ENCODE results near the gene HOXB7. TPM values are rescaled to one million over a fixed set of nuclear protein-coding genes. Genes with fewer than 3 reads are reported as not detected.

HOXB7 gene
- total and polyA plus RNA-seq, 2 experiments from 2014 or later, result not detected

DNA sequence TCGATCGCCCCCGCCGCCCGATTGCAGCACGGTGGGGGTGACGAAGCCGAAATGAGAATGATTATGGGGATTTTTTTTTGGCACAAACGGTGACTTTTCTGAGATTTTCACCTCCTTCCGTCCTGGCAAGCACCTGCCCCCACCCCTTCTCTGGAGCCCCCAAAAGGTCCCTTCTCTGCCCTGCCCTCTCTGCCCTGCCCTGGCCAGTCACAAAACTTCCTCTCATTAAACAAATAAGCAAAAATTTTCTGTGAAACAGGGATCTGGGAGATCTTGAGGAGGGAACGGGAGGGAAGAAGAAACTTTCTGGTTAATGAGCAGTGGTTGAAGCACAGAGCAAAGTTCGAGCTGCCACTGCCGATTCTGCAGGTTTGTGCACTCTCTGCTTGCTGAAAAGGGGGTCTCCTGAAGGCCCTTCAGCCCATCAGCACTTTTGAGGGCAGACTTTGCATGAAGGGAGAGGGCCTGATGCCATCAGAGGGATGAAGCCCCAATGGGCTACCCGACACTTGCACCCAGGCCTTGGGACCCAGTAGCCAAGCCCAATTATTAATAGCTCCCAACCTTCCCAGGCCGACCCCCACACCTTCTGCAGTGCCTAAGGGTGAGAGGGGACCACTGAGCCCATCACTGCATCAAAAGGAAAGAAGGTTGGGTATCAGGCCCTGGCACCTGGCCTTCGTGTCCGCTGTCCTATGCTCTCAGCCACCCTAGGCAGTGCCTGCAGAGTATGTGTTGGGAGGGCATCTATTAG is 5.3 kb upstream of the HOXB7 start:
- Histone ChIP-seq H3K27me3 (ENCODE audit: insufficient read depth) (peaks cover 100% of the 10 kb centered on the region), H3K27ac (ENCODE audit: low read depth) (no peak overlapping the region), H3K4me3 (no peak overlapping the region), H3K9me2 (ENCODE audit: insufficient read depth) (no peaks in the 10 kb centered on the region), H3K4me1 (ENCODE audit: insufficient read depth) (peaks cover 42% of the 10 kb centered on the region), H2AFZ (no peak overlapping the region), H4K20me1 (replicated peaks; ENCODE audit: insufficient read depth) (peaks cover 50% of the 10 kb centered on the region), H3K4me2 (no peak overlapping the region), H3K79me2 (replicated peaks; ENCODE audit: insufficient read depth) (no peaks in the 10 kb centered on the region), H3K36me3 (ENCODE audit: insufficient read depth) (no peaks in the 10 kb centered on the region), H3F3A (replicated peaks; ENCODE audit: low read depth) (peaks cover 38% of the 10 kb centered on the region)
- no peak for ATAC-seq
- TF ChIP-seq ZNF331 (CRISPR knock-in tag; IDR thresholded peaks at IDR 0.05; ENCODE audit: low read depth) (no peak), EZH2 (IDR thresholded peaks at IDR 0.05; ENCODE audit: low read depth, unreplicated experiment) (peak; percentile 85), POLR2AphosphoS5 (IDR thresholded peaks at IDR 0.05; ENCODE audit: low read depth) (no peak)
- Mint-ChIP-seq H3K36me3 (ENCODE audit: low read depth) (no peaks in the 10 kb centered on the region; the same call in 2 of the 3 replicates), H3K27me3 (ENCODE audit: insufficient read depth, low read depth, poor library complexity) (peaks cover 99% of the 10 kb centered on the region), H3K4me1 (peaks cover 33% of the 10 kb centered on the region), H3K9me3 (peaks cover 7% of the 10 kb centered on the region; the same call in 2 of the 3 replicates), H3K4me3 (no peak overlapping the region; the same call in 2 of the 3 replicates), H3K27ac (no peak overlapping the region)
- DNase-seq (ENCODE audit: low spot score), result no peak

- peaks cover 37% of the 10 kb centered on the region for H3K4me1 Mint-ChIP-seq
- Histone ChIP-seq H2AFZ (no peak within 1 kb of the TSS), H3K36me3 (ENCODE audit: insufficient read depth) (no peaks in the 10 kb centered on the region), H3K4me2 (no peak within 1 kb of the TSS; the same call in 1 of the 2 replicates), H3F3A (replicated peaks; ENCODE audit: low read depth) (peaks cover 32% of the 10 kb centered on the region), H3K4me1 (ENCODE audit: insufficient read depth) (peaks cover 46% of the 10 kb centered on the region), H4K20me1 (replicated peaks; ENCODE audit: insufficient read depth) (peaks cover 41% of the 10 kb centered on the region), H3K79me2 (replicated peaks; ENCODE audit: insufficient read depth) (no peaks in the 10 kb centered on the region), H3K27me3 (ENCODE audit: insufficient read depth) (peaks cover 100% of the 10 kb centered on the region), H3K9me2 (ENCODE audit: insufficient read depth) (no peaks in the 10 kb centered on the region), H3K4me3 (0 out of 2 replicates have a peak within 1 kb of the TSS, but pooled peaks have one; percentile 30), H3K27ac (ENCODE audit: low read depth) (no peak within 1 kb of the TSS)
- H3K9me3 Mint-ChIP-seq, result peaks cover 7% of the 10 kb centered on the region; the same call in 2 of the 3 replicates
- H3K36me3 Mint-ChIP-seq (ENCODE audit: low read depth), result no peaks in the 10 kb centered on the region; the same call in 2 of the 3 replicates
- no peak within 1 kb of the TSS; the same call in 2 of the 3 replicates for H3K4me3 Mint-ChIP-seq
- DNase-seq (ENCODE audit: low spot score) (no peak), ATAC-seq (no peak)
- H3K27ac Mint-ChIP-seq, result no peak within 1 kb of the TSS
- peaks cover 99% of the 10 kb centered on the region for H3K27me3 Mint-ChIP-seq (ENCODE audit: insufficient read depth, low read depth, poor library complexity)
- TF ChIP-seq ZNF114 (CRISPR knock-in tag; IDR thresholded peaks at IDR 0.05) (no peak), EZH2 (IDR thresholded peaks at IDR 0.05; ENCODE audit: low read depth, unreplicated experiment) (peak; percentile 90)
These were observed 4.5 kb upstream of the HOXB7 start, which contains the start of gene HOXB8 for GRCh38 chr17:48615047-48615962. Gene HOXB8, minus strand, starts transcription at chr17:48615292. Its CDS starts 588 bp downstream, at chr17:48614704.

DNA sequence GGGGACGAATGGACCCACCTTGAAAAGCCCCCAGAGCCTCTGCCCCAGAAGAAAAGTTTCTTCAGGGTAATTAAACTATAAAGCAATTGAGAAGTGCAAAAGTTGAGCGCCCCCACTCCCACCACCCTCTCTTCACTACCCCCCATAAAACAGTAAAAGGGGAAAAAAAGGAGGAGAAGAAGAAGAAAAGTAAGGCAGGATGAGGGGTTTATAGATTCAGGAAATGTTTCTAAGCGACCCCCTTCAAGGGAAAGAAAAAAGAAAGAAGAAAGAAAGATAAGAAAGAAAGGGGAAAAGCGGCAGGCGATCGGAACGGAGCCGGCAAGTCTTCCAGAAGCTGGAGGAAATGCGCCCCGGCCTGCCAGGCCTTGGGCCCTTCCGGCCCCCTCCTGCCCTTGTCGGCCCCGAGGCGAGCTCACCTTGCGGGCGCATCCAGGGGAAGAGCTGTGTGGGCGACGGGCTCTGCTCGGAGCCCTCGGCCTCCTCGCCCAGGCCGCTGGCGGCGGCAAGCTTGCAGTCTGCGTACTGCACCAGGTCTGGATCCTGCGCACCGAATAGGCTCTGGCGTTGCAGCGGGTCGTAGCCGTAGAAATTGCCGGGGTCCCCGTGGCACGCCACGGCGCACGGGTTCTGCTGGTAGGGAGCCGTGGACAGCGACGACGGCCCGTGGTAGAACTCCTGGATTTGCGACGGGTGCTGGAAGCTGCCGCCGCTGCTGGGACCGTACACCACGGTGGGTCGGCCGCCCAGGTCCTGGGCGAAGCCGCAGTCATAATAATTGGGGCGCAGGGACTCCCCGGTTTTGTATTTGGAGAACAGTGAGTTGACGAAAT is 3.3 kb upstream of the HOXB7 start:
- ATAC-seq, result peak; percentile 5
- H3K4me2 ChIP-seq, result peak overlapping the region; percentile 62; the same call in 1 of the 2 replicates
- TF ChIP-seq, protein P1, sequence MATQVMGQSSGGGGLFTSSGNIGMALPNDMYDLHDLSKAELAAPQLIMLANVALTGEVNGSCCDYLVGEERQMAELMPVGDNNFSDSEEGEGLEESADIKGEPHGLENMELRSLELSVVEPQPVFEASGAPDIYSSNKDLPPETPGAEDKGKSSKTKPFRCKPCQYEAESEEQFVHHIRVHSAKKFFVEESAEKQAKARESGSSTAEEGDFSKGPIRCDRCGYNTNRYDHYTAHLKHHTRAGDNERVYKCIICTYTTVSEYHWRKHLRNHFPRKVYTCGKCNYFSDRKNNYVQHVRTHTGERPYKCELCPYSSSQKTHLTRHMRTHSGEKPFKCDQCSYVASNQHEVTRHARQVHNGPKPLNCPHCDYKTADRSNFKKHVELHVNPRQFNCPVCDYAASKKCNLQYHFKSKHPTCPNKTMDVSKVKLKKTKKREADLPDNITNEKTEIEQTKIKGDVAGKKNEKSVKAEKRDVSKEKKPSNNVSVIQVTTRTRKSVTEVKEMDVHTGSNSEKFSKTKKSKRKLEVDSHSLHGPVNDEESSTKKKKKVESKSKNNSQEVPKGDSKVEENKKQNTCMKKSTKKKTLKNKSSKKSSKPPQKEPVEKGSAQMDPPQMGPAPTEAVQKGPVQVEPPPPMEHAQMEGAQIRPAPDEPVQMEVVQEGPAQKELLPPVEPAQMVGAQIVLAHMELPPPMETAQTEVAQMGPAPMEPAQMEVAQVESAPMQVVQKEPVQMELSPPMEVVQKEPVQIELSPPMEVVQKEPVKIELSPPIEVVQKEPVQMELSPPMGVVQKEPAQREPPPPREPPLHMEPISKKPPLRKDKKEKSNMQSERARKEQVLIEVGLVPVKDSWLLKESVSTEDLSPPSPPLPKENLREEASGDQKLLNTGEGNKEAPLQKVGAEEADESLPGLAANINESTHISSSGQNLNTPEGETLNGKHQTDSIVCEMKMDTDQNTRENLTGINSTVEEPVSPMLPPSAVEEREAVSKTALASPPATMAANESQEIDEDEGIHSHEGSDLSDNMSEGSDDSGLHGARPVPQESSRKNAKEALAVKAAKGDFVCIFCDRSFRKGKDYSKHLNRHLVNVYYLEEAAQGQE (IDR thresholded peaks at IDR 0.05; ENCODE audit: unreplicated experiment), result no peak
- TF ChIP-seq CREB1 (CRISPR knock-in tag; IDR thresholded peaks at IDR 0.05; ENCODE audit: low read depth) (no peak), CTCF (conservative IDR thresholded peaks at IDR 0.05; ENCODE audit: low read depth in 2 of 2) (no peak)

More for the DNA sequence above, 3.3 kb upstream of the HOXB7 start:
- peaks cover 7% of the 10 kb centered on the region; the same call in 2 of the 3 replicates for H3K9me3 Mint-ChIP-seq
- Histone ChIP-seq H4K20me1 (replicated peaks; ENCODE audit: insufficient read depth) (peaks cover 44% of the 10 kb centered on the region), H3K79me2 (replicated peaks; ENCODE audit: insufficient read depth) (no peaks in the 10 kb centered on the region), H3K4me1 (ENCODE audit: insufficient read depth) (peaks cover 45% of the 10 kb centered on the region), H3K4me3 (0 out of 2 replicates have a peak overlapping the region, but pooled peaks have one; percentile 30), H3F3A (replicated peaks; ENCODE audit: low read depth) (peaks cover 30% of the 10 kb centered on the region), H3K27ac (ENCODE audit: low read depth) (no peak overlapping the region), H2AFZ (no peak overlapping the region), H3K9me2 (ENCODE audit: insufficient read depth) (no peaks in the 10 kb centered on the region), H3K36me3 (ENCODE audit: insufficient read depth) (no peaks in the 10 kb centered on the region), H3K27me3 (ENCODE audit: insufficient read depth) (peaks cover 100% of the 10 kb centered on the region)
- H3K4me1 Mint-ChIP-seq, result peaks cover 34% of the 10 kb centered on the region
- no peak overlapping the region for H3K27ac Mint-ChIP-seq
- peak; percentile 60 for DNase-seq (ENCODE audit: low spot score)
- no peak overlapping the region; the same call in 2 of the 3 replicates for H3K4me3 Mint-ChIP-seq
- H3K36me3 Mint-ChIP-seq (ENCODE audit: low read depth), result no peaks in the 10 kb centered on the region; the same call in 2 of the 3 replicates
- H3K27me3 Mint-ChIP-seq (ENCODE audit: insufficient read depth, low read depth, poor library complexity), result peaks cover 99% of the 10 kb centered on the region

Measured in GM23338 (cell line).